Parathyroid adenoma (tissue), 2 donors: ENCODE results near the gene SDR42E1.

Experiments
- H2AFZ ChIP-seq: fragments of 300-600 bp; sonication (generic); one replicate; pipeline ENCODE4 v1.7.0; 2017; ENCODE audit warnings: antibody characterized with exemption, mild to moderate bottlenecking
- H3K27ac ChIP-seq: fragments of 300-600 bp; sonication (generic); one replicate; pipeline ENCODE4 v1.7.0; 2017
- H3K27me3 ChIP-seq: fragments of 300-600 bp; sonication (generic); one replicate; pipeline ENCODE4 v1.7.0; 2017; ENCODE audit warnings: low read length; ENCODE audit not compliant: control insufficient read depth, insufficient read depth
- H3K36me3 ChIP-seq: fragments of 300-600 bp; sonication (generic); one replicate; pipeline ENCODE4 v1.7.0; 2017; ENCODE audit warnings: low read length; ENCODE audit not compliant: control insufficient read depth, insufficient read depth
- H3K4me1 ChIP-seq: fragments of 300-600 bp; sonication (generic); one replicate; pipeline ENCODE4 v1.7.0; 2017; ENCODE audit warnings: control low read depth
- H3K4me2 ChIP-seq: fragments of 300-600 bp; sonication (generic); one replicate; pipeline ENCODE4 v1.7.0; 2017; ENCODE audit warnings: low read length
- H3K4me3 ChIP-seq: fragments of 300-600 bp; sonication (generic); one replicate; pipeline ENCODE4 v1.7.0; 2017; ENCODE audit warnings: low read depth, low read length
- H3K79me2 ChIP-seq: fragments of 300-600 bp; sonication (generic); one replicate; pipeline ENCODE4 v1.7.0; 2017; ENCODE audit warnings: control low read depth
- H3K9ac ChIP-seq: fragments of 300-600 bp; sonication (generic); one replicate; pipeline ENCODE4 v1.7.0; 2017; ENCODE audit warnings: mild to moderate bottlenecking
- H3K9me3 ChIP-seq: fragments of 300-600 bp; sonication (generic); one replicate; pipeline ENCODE4 v1.7.0; 2017; ENCODE audit warnings: low read length; ENCODE audit not compliant: control insufficient read depth
- TF ChIP-seq, protein P1 (sequence below): fragments of 300-600 bp; sonication (generic); IDR thresholded peaks from one replicate; pipeline ENCODE4 v1.7.0; 2017; ENCODE audit warnings: antibody characterized with exemption, mild to moderate bottlenecking
- donor health status: primary hyperparathyroidism.

Gene SDR42E1

DNA sequence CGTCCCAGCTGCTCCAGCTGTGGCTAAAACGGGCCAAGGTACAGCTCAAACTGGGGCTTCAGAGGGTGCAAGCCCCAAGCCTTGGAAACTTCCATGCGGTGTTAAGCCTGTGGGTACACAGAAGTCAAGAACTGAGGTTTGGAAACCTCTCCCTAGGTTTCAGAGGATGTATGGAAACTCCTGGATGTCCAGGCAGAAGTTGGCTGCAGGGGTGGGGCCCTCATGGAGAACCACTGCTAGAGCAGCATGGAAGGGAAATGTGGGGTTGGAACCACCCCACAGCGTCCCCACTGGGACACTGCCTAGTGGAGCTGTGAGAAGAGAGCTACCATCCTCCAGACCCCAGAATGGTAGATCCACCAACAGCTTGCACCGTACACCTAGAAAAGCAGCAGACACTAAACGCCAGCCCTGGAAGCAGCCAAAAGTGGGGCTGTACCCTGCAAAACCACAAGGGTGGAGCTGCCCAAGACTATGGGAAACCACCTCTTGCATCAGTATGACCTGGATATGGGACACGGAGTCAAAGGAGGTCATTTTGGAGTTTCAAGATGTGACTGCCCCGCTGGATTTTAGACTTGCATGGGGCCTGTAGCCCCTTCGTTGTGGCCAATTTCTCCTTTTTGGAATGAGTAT, 2.2 kb downstream of the SDR42E1 start:
- Histone ChIP-seq H3K9me3 (no peaks in the 10 kb centered on the region), H3K4me2 (no peak overlapping the region), H3K79me2 (no peaks in the 10 kb centered on the region), H3K9ac (no peak overlapping the region), H3K27ac (no peak overlapping the region), H3K4me3 (no peak overlapping the region), H3K27me3 (no peaks in the 10 kb centered on the region), H2AFZ (no peak overlapping the region), H3K36me3 (no peaks in the 10 kb centered on the region), H3K4me1 (peaks cover 2% of the 10 kb centered on the region)
- TF ChIP-seq, protein P1, sequence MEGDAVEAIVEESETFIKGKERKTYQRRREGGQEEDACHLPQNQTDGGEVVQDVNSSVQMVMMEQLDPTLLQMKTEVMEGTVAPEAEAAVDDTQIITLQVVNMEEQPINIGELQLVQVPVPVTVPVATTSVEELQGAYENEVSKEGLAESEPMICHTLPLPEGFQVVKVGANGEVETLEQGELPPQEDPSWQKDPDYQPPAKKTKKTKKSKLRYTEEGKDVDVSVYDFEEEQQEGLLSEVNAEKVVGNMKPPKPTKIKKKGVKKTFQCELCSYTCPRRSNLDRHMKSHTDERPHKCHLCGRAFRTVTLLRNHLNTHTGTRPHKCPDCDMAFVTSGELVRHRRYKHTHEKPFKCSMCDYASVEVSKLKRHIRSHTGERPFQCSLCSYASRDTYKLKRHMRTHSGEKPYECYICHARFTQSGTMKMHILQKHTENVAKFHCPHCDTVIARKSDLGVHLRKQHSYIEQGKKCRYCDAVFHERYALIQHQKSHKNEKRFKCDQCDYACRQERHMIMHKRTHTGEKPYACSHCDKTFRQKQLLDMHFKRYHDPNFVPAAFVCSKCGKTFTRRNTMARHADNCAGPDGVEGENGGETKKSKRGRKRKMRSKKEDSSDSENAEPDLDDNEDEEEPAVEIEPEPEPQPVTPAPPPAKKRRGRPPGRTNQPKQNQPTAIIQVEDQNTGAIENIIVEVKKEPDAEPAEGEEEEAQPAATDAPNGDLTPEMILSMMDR = no peak

- Histone ChIP-seq H3K36me3 (no peaks in the 10 kb centered on the region), H3K9ac (no peak overlapping the region), H3K27ac (no peak overlapping the region), H3K4me3 (no peak overlapping the region), H2AFZ (no peak overlapping the region), H3K4me1 (peaks cover 2% of the 10 kb centered on the region), H3K79me2 (no peaks in the 10 kb centered on the region), H3K27me3 (no peaks in the 10 kb centered on the region), H3K9me3 (no peaks in the 10 kb centered on the region), H3K4me2 (no peak overlapping the region)
- TF ChIP-seq, protein P1 = no peak
Measured at GRCh38 chr16:82007189-82007588, 4.1 kb downstream of the SDR42E1 start.

DNA sequence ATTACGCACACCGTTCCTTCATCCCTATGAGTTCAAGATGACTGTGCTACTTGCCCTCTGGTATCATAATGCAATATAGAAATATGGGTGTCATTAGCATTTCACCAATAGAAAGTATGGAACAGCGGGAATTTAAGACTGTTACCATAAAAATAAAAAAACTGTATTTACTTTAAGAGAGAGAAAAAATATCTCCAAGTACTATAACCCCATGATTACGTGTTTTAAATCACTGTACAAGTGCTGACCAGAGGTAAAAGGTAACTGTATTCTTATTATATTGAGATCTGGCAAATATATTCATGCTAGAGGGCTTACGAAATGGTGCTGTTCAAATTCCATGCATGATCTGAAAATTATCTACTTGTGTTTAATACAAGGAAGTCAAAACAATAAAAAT, 5.2 kb downstream of the SDR42E1 start:
- no peak overlapping the region for H2AFZ ChIP-seq
- H3K9me3 ChIP-seq = no peaks in the 10 kb centered on the region
- no peak overlapping the region for H3K4me2 ChIP-seq
- no peak overlapping the region for H3K4me3 ChIP-seq
- TF ChIP-seq, protein P1 = no peak
- no peak overlapping the region for H3K9ac ChIP-seq
- H3K36me3 ChIP-seq = no peaks in the 10 kb centered on the region
- peaks cover 2% of the 10 kb centered on the region for H3K4me1 ChIP-seq
- no peak overlapping the region for H3K27ac ChIP-seq
- no peaks in the 10 kb centered on the region for H3K27me3 ChIP-seq
- H3K79me2 ChIP-seq = no peaks in the 10 kb centered on the region

- H3K9me3 ChIP-seq = no peaks in the 10 kb centered on the region
- no peak overlapping the region for H3K27ac ChIP-seq
- H3K4me1 ChIP-seq = no peaks in the 10 kb centered on the region
- no peaks in the 10 kb centered on the region for H3K27me3 ChIP-seq
- H3K36me3 ChIP-seq = no peaks in the 10 kb centered on the region
- TF ChIP-seq, protein P1 = no peak
- H3K9ac ChIP-seq = no peak overlapping the region
- H3K79me2 ChIP-seq = no peaks in the 10 kb centered on the region
- H3K4me3 ChIP-seq = no peak overlapping the region
- H2AFZ ChIP-seq = no peak overlapping the region
- H3K4me2 ChIP-seq = no peak overlapping the region
Measured at GRCh38 chr16:82005027-82005830, 6.0 kb downstream of the SDR42E1 start.
